Duodenal mucosa (tissue), 2 donors: ENCODE data around the gene TNNT3.

Experiments used
- H3K27ac ChIP-seq: one replicate; pipeline ENCODE4 v1.7.0; 2013; ENCODE audit warnings: low read depth, low read length
- H3K27me3 ChIP-seq, 2 donors: one replicate each; pipeline ENCODE4 v1.7.0; 2013; ENCODE audit warnings: low read length in 2 of 2, control low read depth in 1 of 2; ENCODE audit not compliant: insufficient read depth in 2 of 2, control insufficient read depth in 1 of 2
- H3K36me3 ChIP-seq, 2 donors: one replicate each; pipeline ENCODE4 v1.7.0; 2013; ENCODE audit warnings: low read length in 2 of 2, control low read depth in 1 of 2; ENCODE audit not compliant: insufficient read depth in 2 of 2, control insufficient read depth in 1 of 2
- H3K4me1 ChIP-seq, 2 donors: one replicate each; pipeline ENCODE4 v1.7.0; 2013; ENCODE audit warnings: low read length in 2 of 2, control low read depth in 1 of 2; ENCODE audit not compliant: insufficient read depth in 2 of 2, control insufficient read depth in 1 of 2
- H3K4me3 ChIP-seq, 2 donors: one replicate each; pipeline ENCODE4 v1.7.0; 2013; ENCODE audit warnings: low read length in 2 of 2, low read depth in 1 of 2
- H3K9ac ChIP-seq, 2 donors: one replicate each; pipeline ENCODE4 v1.7.0; 2013; ENCODE audit warnings: low read length in 2 of 2, low read depth in 1 of 2
- H3K9me3 ChIP-seq, 2 donors: one replicate each; pipeline ENCODE4 v1.7.0; 2013; ENCODE audit warnings: low read length in 2 of 2, control low read depth in 1 of 2; ENCODE audit not compliant: control insufficient read depth in 1 of 2

The TNNT3 gene

GRCh38 chr11:1928891-1929541 lies 9.5 kb downstream of the TNNT3 start:
- Histone ChIP-seq H3K4me1 (no peaks in the 10 kb centered on the region), H3K9me3 (no peaks in the 10 kb centered on the region), H3K36me3 (no peaks in the 10 kb centered on the region), H3K27ac (no peak overlapping the region), H3K9ac (no peak overlapping the region), H3K27me3 (no peaks in the 10 kb centered on the region), H3K4me3 (no peak overlapping the region)

- Histone ChIP-seq H3K36me3 (no peaks in the 10 kb centered on the region), H3K9me3 (no peaks in the 10 kb centered on the region), H3K27me3 (no peaks in the 10 kb centered on the region), H3K4me3 (no peak overlapping the region), H3K27ac (no peak overlapping the region), H3K4me1 (no peaks in the 10 kb centered on the region), H3K9ac (no peak overlapping the region)
Observed at GRCh38 chr11:1929621-1930461, 10.3 kb downstream of the TNNT3 start.

- no peaks in the 10 kb centered on the region for H3K4me1 ChIP-seq
Observed at GRCh38 chr11:1930462-1930830, 10.9 kb downstream of the TNNT3 start.

GRCh38 chr11:1931341-1932104 lies 12.0 kb downstream of the TNNT3 start:
- H3K4me1 ChIP-seq = no peaks in the 10 kb centered on the region
- no peaks in the 10 kb centered on the region for H3K36me3 ChIP-seq

More at GRCh38 chr11:1930462-1930830, 10.9 kb downstream of the TNNT3 start:
- Histone ChIP-seq H3K4me3 (no peak overlapping the region), H3K9me3 (no peaks in the 10 kb centered on the region), H3K36me3 (no peaks in the 10 kb centered on the region), H3K27ac (no peak overlapping the region), H3K27me3 (no peaks in the 10 kb centered on the region), H3K9ac (no peak overlapping the region)

GRCh38 chr11:1932105-1932480 lies 12.6 kb downstream of the TNNT3 start:
- Histone ChIP-seq H3K9ac (no peak overlapping the region), H3K9me3 (no peaks in the 10 kb centered on the region), H3K36me3 (no peaks in the 10 kb centered on the region), H3K4me3 (no peak overlapping the region), H3K27ac (no peak overlapping the region), H3K4me1 (no peaks in the 10 kb centered on the region), H3K27me3 (no peaks in the 10 kb centered on the region)

More at GRCh38 chr11:1931341-1932104, 12.0 kb downstream of the TNNT3 start:
- Histone ChIP-seq H3K9me3 (no peaks in the 10 kb centered on the region), H3K27ac (no peak overlapping the region), H3K27me3 (no peaks in the 10 kb centered on the region), H3K9ac (no peak overlapping the region), H3K4me3 (no peak overlapping the region)

GRCh38 chr11:1932681-1933080 lies 13.2 kb downstream of the TNNT3 start:
- no peak overlapping the region for H3K27ac ChIP-seq
- no peaks in the 10 kb centered on the region for H3K27me3 ChIP-seq
- H3K9me3 ChIP-seq = no peaks in the 10 kb centered on the region
- no peak overlapping the region for H3K4me3 ChIP-seq
- H3K36me3 ChIP-seq = no peaks in the 10 kb centered on the region
- H3K4me1 ChIP-seq = no peaks in the 10 kb centered on the region
- no peak overlapping the region for H3K9ac ChIP-seq

- no peaks in the 10 kb centered on the region for H3K27me3 ChIP-seq
- no peaks in the 10 kb centered on the region for H3K9me3 ChIP-seq
- no peak overlapping the region for H3K4me3 ChIP-seq
- H3K27ac ChIP-seq = no peak overlapping the region
- H3K4me1 ChIP-seq = no peaks in the 10 kb centered on the region
- no peak overlapping the region for H3K9ac ChIP-seq
- H3K36me3 ChIP-seq = no peaks in the 10 kb centered on the region
Observed at GRCh38 chr11:1933416-1934334, 14.2 kb downstream of the TNNT3 start.

- H3K27me3 ChIP-seq = no peaks in the 10 kb centered on the region
- H3K4me3 ChIP-seq = no peak overlapping the region
Observed at GRCh38 chr11:1934335-1935155, 15.0 kb downstream of the TNNT3 start.

More at GRCh38 chr11:1934335-1935155, 15.0 kb downstream of the TNNT3 start:
- no peak overlapping the region for H3K9ac ChIP-seq
- H3K9me3 ChIP-seq = no peaks in the 10 kb centered on the region
- no peak overlapping the region for H3K27ac ChIP-seq
- H3K36me3 ChIP-seq = no peaks in the 10 kb centered on the region
- no peaks in the 10 kb centered on the region for H3K4me1 ChIP-seq
